Measurements from ENCODE around the gene SPIN2A. TPM values are rescaled to one million over a fixed set of nuclear protein-coding genes. Genes with fewer than 3 reads are reported as not detected.
"Not testable (repeated sequence)": the region's sequence is repeated elsewhere in the genome, so short reads cannot be mapped to it uniquely, and the experiment has no call there.

The SPIN2A gene
- 0.89 TPM for polyA plus RNA-seq (2012; ENCODE audit: missing spikeins)

DNA sequence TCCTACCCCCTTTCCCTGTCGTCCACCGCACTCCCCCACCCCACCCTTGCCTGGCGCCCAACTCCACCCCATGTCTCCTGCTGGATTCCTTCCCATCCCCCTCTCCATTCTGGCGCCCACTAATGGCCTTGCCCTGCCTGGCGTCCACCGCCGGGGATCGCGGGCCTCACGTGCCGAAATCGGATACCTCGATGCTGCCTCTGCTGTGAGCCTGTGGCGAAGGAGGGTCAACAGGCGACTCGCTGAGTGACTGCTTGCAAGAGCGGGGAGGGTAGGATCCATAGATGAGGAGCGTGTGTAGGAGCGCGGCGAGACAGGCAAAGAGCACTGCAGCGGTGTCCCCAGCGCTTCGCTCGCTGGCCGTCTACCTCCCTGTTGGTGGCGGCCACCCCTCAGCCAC, at the start of gene SPIN2A:
SPIN2A (minus strand) TSS at position 325 of the 400 bp plus-strand sequence. CDS start 800 bp downstream, outside the sequence.
- not testable (repeated sequence) for FAIRE-seq; DNase-seq (ENCODE audit: insufficient read length)

DNA sequence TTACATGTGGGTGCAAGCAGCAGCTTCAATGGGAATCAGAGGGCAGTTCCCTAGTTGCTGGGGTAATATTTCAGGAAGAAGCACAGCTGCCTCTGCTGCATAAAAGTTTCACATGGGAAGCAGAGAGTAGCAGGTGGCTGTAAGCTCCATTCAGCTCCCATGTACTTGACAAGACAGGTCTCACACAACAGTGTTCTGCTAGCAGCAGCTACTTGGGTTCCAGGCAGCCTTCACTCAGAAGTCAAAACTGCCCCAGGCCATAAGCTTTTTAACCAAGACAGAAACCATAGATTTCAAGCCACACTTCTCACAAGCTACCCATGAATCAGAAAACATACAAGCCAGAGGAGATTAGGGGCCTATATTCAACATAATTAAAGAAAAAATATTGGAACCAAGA, 41.4 kb upstream of the SPIN2A start:
- DNase-seq (ENCODE audit: insufficient read length) (no peak), FAIRE-seq (no peak)
- no peak for TF ChIP-seq TAF1 (IDR thresholded peaks at IDR 0.05; ENCODE audit: borderline replicate concordance, low read depth, low read length)
- TF ChIP-seq POLR2A (IDR thresholded peaks at IDR 0.05; ENCODE audit: low read depth, low read length), result no peak
- no peak for TF ChIP-seq POLR2AphosphoS5 (IDR thresholded peaks at IDR 0.05; ENCODE audit: low read depth, low read length)

DNA sequence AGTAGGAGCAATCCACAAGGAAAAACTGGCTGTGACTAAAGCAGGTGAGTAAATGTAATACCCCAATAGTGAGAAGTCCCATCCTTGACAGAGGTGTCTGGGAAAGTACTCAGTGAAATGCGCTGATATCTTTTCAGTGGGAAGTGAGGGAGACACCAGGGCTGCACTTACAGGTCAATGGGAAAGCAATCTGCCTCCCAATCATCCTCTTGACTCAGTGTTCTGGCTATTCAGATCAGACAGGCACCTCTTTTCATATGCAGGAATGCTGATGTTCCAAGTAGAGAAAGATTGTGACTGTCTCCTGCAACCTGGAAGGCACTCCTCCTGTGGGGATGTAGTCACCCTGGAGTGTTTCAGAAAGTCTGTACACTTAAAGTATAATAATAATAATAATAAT, 39.9 kb upstream of the SPIN2A start:
- FAIRE-seq (peak; percentile 50), DNase-seq (ENCODE audit: insufficient read length) (no peak)
- no peak for TF ChIP-seq POLR2AphosphoS5 (IDR thresholded peaks at IDR 0.05; ENCODE audit: low read depth, low read length)
- no peak for TF ChIP-seq TAF1 (IDR thresholded peaks at IDR 0.05; ENCODE audit: borderline replicate concordance, low read depth, low read length)
- no peak for TF ChIP-seq POLR2A (IDR thresholded peaks at IDR 0.05; ENCODE audit: low read depth, low read length)

DNA sequence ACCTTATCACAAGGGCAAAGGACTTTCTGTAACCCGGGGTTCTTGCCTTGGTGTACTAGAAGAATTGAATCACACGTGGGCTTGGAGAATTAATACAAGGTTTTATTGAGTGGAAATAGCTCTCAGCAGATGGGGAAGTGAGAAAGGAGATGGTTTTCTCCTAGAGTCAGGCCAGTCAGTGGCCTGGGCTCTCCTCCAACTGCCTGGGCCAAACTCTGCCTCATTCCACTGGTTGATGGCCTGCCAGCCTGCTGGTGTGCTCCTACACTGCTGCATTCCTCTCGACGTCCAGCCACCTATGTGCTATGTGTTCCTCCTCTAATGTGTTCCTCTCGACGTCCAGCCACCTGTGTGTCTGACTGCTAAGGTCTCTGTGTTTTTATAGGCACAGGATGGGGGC, 35.3 kb upstream of the SPIN2A start:
- FAIRE-seq, result no peak
- DNase-seq (ENCODE audit: insufficient read length), result no peak
- TF ChIP-seq POLR2A (IDR thresholded peaks at IDR 0.05; ENCODE audit: low read depth, low read length) (no peak), POLR2AphosphoS5 (IDR thresholded peaks at IDR 0.05; ENCODE audit: low read depth, low read length) (no peak), TAF1 (IDR thresholded peaks at IDR 0.05; ENCODE audit: borderline replicate concordance, low read depth, low read length) (no peak)

DNA sequence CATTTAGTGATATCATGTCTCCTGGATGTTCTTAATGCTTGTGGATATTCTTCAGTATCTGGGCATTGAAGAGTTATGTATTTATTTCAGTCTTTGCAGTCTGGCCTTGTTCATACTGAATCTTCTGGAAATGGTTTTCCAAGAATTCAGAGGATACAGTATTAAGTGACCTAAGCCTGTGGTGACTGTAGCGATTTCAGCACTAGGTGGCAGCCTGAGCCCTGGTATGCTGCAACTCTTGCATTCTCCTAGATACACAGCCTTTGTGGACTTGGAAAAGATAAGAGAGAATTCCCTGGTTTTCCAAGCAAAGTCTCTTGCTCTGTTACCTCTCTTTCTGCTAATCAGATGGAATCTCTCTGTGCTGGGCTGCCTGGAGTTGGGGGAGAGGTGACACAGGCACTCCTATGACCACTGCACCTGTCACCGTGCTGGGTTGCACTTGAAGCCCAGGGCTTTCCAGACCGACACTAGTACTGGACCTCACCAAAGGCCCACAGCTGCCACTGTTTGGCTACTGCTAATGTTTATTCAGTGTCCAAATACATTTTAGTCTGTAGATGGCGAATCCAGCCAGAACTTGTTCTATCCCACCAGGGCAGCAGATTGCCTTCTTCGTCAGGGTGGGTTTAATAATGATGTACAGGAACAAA, 19.3 kb upstream of the SPIN2A start:
- FAIRE-seq (no peak), DNase-seq (ENCODE audit: insufficient read length) (no peak)
- TF ChIP-seq POLR2A (IDR thresholded peaks at IDR 0.05; ENCODE audit: low read depth, low read length), result no peak
- no peak for TF ChIP-seq TAF1 (IDR thresholded peaks at IDR 0.05; ENCODE audit: borderline replicate concordance, low read depth, low read length)
- TF ChIP-seq POLR2AphosphoS5 (IDR thresholded peaks at IDR 0.05; ENCODE audit: low read depth, low read length), result no peak

DNA sequence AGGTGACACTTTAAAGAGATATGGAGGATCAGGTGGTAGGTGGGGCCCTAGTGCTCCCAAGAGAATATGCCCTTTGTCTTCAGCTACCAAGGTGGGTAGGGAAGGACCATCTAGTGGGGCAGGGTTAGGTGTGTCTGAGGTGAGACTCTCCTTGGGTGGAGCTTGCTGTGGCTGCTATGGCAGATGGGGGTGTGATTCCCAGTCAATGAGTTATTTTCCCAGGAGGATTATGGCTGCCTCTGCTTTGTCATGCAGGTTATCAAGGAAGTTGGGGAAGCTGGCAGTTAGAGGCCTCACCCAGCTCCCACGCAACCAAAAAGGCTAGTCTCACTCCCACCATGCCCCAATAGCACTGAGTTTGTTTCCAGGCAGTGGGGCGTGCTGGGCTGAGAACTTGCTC, 18.0 kb upstream of the SPIN2A start:
- DNase-seq (ENCODE audit: insufficient read length) (no peak), FAIRE-seq (no peak)
- TF ChIP-seq TAF1 (IDR thresholded peaks at IDR 0.05; ENCODE audit: borderline replicate concordance, low read depth, low read length), result no peak
- TF ChIP-seq POLR2AphosphoS5 (IDR thresholded peaks at IDR 0.05; ENCODE audit: low read depth, low read length), result no peak
- TF ChIP-seq POLR2A (IDR thresholded peaks at IDR 0.05; ENCODE audit: low read depth, low read length), result no peak

DNA sequence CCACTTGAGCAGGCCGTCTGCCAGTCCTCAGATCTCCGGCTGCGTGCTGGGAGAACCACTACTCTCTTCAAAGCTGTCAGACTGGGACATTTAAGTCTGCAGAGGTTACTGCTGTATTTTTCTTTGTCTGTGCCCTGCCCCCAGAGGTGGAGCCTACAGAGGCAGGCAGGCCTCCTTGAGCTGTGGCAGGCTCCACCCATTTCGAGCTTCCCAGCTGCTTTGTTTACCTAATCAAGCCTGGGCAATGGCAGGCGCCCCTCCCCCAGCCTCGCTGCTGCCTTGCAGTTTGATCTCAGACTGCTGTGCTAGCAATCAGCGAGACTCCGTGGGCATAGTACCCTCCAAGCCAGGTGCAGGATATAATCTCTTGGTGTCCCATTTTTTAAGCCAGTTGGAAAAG, 15.0 kb upstream of the SPIN2A start:
- not testable (repeated sequence) for FAIRE-seq; DNase-seq (ENCODE audit: insufficient read length)

DNA sequence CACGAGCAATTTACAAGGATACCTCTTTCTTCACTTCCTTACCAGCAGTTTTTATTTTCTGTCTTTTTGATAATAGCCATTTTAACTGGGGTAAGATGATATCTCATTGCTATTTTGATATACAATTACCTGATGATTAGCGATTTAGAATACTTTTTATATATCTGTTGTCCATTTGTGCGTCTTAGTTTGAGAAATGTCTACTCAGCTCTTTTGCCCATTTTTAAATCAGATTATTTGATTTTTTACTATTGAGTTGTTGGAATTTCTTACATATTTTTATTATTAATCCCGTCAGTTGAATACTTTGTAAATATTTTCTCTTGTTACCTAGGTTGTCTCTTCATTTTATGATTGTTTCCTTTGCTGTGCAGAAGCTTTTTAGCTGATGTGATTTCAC, 1.5 kb upstream of the SPIN2A start:
- FAIRE-seq, result no peak
- TF ChIP-seq POLR2A (IDR thresholded peaks at IDR 0.05; ENCODE audit: low read depth, low read length) (no peak), TAF1 (IDR thresholded peaks at IDR 0.05; ENCODE audit: borderline replicate concordance, low read depth, low read length) (no peak), POLR2AphosphoS5 (IDR thresholded peaks at IDR 0.05; ENCODE audit: low read depth, low read length) (no peak)

DNA sequence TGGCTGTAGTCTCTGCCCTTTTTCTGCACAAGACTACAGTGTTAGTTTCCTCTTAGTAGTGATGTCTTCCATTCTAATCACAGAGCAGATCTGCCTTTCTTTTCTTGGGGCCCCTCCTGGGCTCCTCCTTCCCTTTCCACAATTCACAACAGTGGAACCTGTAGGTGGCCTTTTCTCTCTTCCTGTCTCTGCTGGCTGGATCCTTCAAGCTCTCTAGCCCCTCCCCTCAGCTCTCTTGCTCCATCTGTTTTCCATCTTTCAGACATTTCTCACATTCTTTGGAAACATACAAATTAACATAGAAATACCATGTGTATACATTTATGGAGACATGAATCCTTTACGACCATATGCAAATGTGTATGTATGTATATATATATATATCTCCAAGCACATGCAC, 304 bp upstream of the SPIN2A start:
- FAIRE-seq (no peak), DNase-seq (ENCODE audit: insufficient read length) (no peak)
- no peak for TF ChIP-seq TAF1 (IDR thresholded peaks at IDR 0.05; ENCODE audit: borderline replicate concordance, low read depth, low read length)
- no peak for TF ChIP-seq POLR2AphosphoS5 (IDR thresholded peaks at IDR 0.05; ENCODE audit: low read depth, low read length)
- no peak for TF ChIP-seq POLR2A (IDR thresholded peaks at IDR 0.05; ENCODE audit: low read depth, low read length)

More for the DNA sequence above, 1.5 kb upstream of the SPIN2A start:
- DNase-seq (ENCODE audit: insufficient read length), result no peak

DNA sequence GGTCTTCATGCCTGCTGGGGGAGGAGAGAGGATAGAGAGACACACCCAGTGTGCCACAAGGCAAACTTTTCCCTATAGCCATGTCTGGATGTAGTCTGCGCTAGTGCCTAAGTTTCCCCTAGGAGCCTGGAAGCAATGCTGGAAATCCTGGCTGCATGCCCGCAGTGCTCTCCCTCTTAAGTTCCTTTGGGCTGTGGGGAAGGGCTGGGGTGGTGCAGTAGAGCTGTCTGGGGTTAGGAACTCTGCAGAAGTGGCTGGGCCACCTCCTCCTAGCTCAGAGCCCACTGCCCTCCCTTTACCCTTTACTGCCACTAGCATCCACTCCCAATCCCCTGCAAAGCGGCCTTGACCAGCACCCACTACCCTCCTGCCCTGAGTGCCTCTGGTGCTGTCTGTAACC, 608 bp downstream of the SPIN2A start:
- FAIRE-seq, result peak; percentile 58
- not testable (repeated sequence) for DNase-seq (ENCODE audit: insufficient read length)

DNA sequence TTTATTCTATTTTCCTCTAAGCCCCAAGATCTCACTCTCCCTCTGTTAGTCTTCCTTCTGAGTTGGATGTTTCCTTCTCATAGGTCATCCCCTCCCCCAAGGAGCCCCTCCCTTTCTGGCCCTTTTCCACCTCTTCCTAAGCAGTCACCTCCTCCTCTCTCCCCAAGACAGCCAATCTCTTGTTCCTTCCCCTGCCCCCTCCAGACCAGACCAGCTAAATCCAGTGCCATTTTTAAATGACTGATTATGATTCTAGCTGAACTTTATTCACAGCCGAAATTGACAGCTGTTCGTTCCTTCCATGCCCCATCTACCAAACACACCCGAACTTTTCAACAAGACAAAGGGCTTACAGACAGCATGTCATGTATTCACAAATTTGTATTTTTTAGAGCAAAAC, 1.9 kb downstream of the SPIN2A start:
- FAIRE-seq, result no peak
- TF ChIP-seq POLR2AphosphoS5 (IDR thresholded peaks at IDR 0.05; ENCODE audit: low read depth, low read length), result no peak
- no peak for TF ChIP-seq POLR2A (IDR thresholded peaks at IDR 0.05; ENCODE audit: low read depth, low read length)
- no peak for TF ChIP-seq TAF1 (IDR thresholded peaks at IDR 0.05; ENCODE audit: borderline replicate concordance, low read depth, low read length)
- no peak for DNase-seq (ENCODE audit: insufficient read length)

DNA sequence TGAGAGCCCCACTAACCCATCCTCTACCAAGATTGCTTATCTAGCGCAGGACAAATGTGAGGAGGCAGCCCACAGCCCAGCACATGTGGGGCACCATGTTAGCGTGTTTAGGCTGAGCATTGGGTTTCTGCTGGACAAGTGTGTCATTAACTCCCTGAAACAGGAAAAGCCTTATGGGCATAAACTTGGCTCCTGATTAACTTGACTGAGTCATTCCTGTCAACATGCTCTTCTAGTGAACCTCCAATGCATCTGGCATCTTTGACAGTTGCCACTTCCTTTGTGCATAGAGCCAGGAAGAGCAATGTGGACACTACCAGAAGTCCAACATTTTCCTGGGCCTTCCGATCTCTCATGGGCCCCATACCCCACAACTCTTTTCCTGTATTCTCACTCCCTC, 2.5 kb downstream of the SPIN2A start:
- DNase-seq (ENCODE audit: insufficient read length) (no peak), FAIRE-seq (no peak)

DNA sequence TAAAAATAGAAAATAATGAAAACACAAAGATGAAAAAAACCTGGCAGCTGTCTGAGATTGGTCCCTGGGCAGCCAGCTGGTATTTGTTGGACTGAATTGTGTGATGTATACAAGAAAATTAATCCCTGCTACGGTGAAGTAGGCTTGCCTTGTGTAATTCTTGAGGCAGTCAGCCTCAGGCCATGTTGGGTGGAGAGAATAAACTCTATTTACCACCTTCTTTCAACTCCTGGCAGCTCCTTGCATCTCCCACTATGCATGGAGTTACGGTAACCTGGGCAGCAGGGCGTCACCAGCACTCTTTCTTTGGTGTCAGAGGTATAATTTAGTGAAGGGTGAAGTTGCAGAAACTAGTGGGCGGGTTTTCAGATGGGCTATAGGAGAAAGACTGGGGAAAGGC, 3.5 kb downstream of the SPIN2A start:
- TF ChIP-seq TAF1 (IDR thresholded peaks at IDR 0.05; ENCODE audit: borderline replicate concordance, low read depth, low read length), result no peak
- TF ChIP-seq POLR2A (IDR thresholded peaks at IDR 0.05; ENCODE audit: low read depth, low read length), result no peak
- TF ChIP-seq POLR2AphosphoS5 (IDR thresholded peaks at IDR 0.05; ENCODE audit: low read depth, low read length), result no peak
- DNase-seq (ENCODE audit: insufficient read length) (no peak), FAIRE-seq (no peak)

More for the DNA sequence above, 2.5 kb downstream of the SPIN2A start:
- TF ChIP-seq TAF1 (IDR thresholded peaks at IDR 0.05; ENCODE audit: borderline replicate concordance, low read depth, low read length), result no peak
- TF ChIP-seq POLR2AphosphoS5 (IDR thresholded peaks at IDR 0.05; ENCODE audit: low read depth, low read length), result no peak
- no peak for TF ChIP-seq POLR2A (IDR thresholded peaks at IDR 0.05; ENCODE audit: low read depth, low read length)

DNA sequence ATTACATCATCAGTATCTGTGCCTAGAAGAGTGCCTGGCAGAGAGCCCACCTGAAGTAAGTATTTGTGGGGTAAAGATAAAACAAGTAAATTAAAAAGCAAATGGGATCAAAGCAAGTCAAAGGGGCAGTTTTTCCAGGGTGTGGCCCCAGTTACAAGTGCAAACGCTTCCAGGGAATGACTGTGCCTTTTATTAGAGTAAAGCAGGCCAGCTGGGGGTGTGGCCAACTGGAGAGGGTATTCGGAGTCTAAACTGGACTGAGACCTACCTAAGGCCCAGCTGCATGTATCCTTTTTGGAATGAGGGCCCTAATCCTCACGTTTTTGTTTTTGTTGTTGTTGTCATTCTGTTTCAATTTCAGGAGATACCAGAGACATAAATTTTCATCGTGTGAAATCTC, 3.9 kb downstream of the SPIN2A start:
- FAIRE-seq; DNase-seq (ENCODE audit: insufficient read length): not testable (repeated sequence)

Data from GM12892 (cell line).